Left colon (tissue), 2 donors: ENCODE measurements around the gene ZNF423. TPM values are rescaled to one million over a fixed set of nuclear protein-coding genes. Genes with fewer than 3 reads are reported as not detected.
"Not testable (repeated sequence)": the region's sequence is repeated elsewhere in the genome, so short reads cannot be mapped to it uniquely, and the experiment has no call there.

Source experiments
- ATAC-seq: fragments of 200-7000 bp; cut with Tn5 transposase; one replicate; pipeline ENCODE4 v1.9.1; 2020; ENCODE audit warnings: mild to moderate bottlenecking, moderate library complexity
- DNase-seq, 2 donors: peaks; one replicate each; pipeline ENCODE4 v3.0.0-alpha.2; 2020
- intact Hi-C, 2 donors: fragments of 100-400 bp; cut with DNase I in 1 of 2; cut with micrococcal nuclease in 1 of 2; formaldehyde crosslinking; loops; one replicate each; pipeline versions ENCODE4 v1.11.2 to v1.14.0; 2022; cut with DNase I, micrococcal nuclease
- total RNA-seq, 2 donors: library from RNA; stranded (reverse); fragmentation: NEBNext Ultra II Directional; extraction: Animal tissue kit (Norgen Biotek cat#: 25700); gene quantifications; one replicate each; pipeline ENCODE4 v1.2.1, GENCODE V29; 2021
- donor health status: DM: no; HTN: no; CAD: no.
- donor health status: DM: yes; HTN: yes; CAD: no.

The ZNF423 gene
- total RNA-seq, 2 donors from 2014 or later, result 8.2 to 10.5 TPM

GRCh38 chr16:49697631-49698452 lies 158.1 kb downstream of the ZNF423 start:
- ATAC-seq, result no peak
- no peak for DNase-seq
- intact Hi-C loops, result no loop called here

GRCh38 chr16:49696414-49697101 lies 159.4 kb downstream of the ZNF423 start:
- ATAC-seq (no peak), DNase-seq (no peak)

DNA sequence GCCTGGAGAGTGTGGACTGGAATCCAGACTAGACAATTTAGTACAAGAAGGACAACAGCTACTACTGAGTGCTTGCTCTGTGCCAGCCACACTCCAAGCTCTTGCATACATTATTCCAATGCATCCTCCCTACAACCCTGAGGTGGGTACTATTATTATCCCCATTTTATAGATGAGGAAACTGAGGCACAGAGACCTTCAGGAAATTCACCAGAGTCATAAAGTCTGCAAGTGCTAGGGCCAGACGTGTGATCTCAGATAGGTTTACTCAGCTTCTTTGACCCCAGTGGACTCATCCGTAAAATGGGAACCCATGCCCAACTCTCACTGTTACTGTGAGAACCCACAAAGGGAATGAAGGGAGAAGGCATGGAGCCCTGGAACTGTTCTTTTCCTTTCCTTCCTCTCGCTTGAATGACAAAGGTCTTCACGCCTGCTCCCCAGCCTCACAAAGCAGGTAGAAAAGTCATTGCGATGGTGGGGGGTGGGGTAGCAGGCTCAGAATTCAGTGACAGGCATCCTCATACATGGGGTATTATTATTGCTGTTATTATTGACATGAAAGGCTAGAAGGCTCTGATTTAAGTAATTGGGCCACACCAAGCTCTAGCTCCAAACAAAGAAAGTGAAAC lies 160.0 kb downstream of the ZNF423 start:
- no peak for ATAC-seq
- intact Hi-C loops, result no loop called here
- DNase-seq, result no peak

More at GRCh38 chr16:49696414-49697101, 159.4 kb downstream of the ZNF423 start:
- intact Hi-C loops, result no loop called here

- intact Hi-C loops, result no loop called here
- no peak for DNase-seq
- ATAC-seq, result no peak
These were observed 162.5 kb downstream of the ZNF423 start for GRCh38 chr16:49693445-49693844.

DNA sequence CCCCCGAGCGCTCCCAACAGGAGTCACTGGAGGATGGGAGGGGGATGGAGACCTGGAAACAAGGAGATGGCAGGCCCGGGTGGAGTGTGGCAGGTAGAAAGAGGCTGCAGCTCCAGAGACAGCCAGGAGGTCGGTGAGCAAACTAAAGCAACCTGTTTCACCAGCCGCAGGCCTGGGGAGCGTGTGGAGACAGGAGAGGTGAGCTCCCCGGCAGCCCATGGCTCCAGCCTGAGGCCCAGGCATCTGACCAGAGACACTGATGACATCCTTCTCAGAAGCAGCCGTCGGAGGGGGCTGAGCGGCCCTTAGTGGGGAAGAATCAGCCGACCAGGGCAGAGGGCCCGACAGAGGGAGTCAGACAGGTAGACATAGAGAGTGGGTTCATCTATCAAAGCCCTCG lies 165.1 kb downstream of the ZNF423 start:
- intact Hi-C loops, result no loop called here
- ATAC-seq, result no peak
- no peak for DNase-seq

- intact Hi-C loops, result no loop called here
- no peak for ATAC-seq
- no peak for DNase-seq
These were observed 167.7 kb downstream of the ZNF423 start for GRCh38 chr16:49688036-49688697.

DNA sequence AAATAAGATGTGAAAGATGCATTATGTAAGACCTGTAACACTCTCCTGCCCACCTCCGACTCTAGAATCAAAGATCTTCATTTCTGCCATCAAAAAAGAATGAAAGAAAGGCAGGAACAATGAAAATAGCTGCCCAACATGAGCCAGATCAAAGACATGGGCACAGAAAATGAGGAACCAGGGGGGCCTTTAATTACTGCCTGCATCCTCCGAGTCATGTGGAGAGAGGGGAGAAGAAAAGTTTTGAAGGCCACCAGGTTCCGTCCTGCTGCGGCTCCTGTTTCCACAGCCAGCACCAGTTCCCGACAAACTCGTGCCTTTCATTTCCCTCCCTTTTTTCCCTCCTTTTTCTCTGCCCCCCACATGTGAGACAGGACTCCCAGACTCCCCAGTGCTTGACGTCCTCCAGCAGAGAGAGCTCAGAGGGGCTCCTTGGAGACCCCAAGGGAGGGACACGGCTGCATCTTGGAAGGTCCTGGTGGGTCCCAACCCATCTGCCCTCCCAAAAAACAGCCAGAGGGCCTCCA lies 168.4 kb downstream of the ZNF423 start:
- intact Hi-C loops, result no loop called here

GRCh38 chr16:49684696-49685095 lies 171.2 kb downstream of the ZNF423 start:
- DNase-seq, result no peak
- intact Hi-C loops, result no loop called here
- ATAC-seq, result no peak

More for the DNA sequence above, 168.4 kb downstream of the ZNF423 start:
- ATAC-seq (no peak), DNase-seq (no peak)

DNA sequence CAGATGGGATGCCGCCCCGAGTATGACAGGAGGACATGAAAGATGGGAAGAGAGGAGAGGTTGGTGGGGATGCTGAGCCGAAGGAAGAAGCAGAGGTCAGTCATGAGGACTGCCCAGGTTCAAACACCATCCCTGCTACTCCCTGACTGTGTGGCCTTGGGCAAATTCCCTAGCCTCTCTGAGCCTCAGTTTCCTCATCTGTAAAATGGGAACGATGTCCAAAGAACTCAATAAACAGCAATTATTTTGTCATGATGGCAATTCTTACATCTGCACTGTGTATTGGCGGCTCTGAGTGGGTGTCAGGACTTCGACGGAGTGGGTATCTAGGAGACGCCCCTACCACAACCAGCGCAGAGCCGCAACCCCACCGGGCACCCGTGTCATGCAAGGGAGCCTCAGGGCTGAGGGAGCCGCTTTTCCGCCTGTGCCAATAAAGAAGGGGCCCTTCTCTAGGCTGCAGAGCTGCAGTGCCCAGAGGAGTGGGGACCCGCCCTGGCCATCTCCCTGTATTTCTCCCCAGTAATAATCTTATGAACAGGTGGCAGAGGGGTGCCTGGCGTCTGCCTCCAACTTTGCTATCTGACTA lies 173.2 kb downstream of the ZNF423 start:
- intact Hi-C loops, result no loop called here
- ATAC-seq (no peak), DNase-seq (no peak)

DNA sequence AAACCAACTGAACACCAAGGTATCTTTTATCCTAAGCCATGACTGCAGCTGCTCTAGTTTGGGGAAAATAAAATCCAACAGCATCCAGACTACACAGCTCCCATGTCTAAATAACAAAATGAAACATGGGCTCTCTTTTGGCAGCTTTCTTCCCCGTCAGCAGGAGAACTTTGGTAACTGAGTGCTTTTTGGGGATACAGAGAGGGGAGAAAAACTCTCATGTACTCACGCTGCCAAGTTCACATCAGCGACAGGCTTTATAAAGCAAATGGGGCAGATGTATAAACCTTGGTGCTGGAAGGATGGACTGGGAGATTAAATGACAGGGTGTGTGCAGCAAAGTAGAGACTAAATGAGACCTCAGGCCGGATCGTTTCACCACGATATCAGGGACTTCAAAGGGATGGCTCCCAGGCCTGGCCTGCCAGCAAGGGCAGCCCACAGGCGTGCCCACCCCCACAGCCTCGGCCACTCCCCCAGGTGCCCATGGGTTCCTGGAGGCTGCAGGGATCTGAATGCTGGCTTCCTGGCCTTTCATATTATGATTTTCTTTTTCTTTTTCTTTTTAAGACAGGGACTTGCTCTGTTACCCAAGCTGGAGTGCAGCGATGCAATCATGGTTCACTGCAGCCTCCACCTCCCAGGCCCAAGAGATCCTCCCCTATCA lies 174.6 kb downstream of the ZNF423 start:
- ATAC-seq, result no peak
- intact Hi-C loops, result no loop called here
- no peak for DNase-seq

DNA sequence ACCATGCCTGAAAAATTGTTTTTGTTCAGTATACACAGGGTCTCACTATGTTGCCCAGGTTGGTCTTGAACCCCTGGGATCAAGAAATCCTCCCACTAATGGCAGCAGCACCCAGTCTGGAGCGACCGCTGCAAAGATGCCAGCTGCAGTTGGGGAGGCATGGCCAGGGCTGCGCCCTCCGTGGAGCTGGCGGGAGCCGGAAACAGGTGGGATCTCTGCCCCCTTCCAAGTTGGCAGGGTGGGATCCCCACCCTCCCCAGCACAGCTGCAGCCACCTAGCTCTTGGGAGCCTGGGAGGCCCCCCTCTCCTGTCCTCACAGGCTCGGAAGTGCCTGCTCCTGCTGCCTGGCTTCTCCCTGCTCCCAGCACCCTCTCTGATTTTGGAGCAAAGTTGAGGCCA lies 176.8 kb downstream of the ZNF423 start:
- no peak for DNase-seq
- intact Hi-C loops, result no loop called here
- no peak for ATAC-seq

- not testable (repeated sequence) for ATAC-seq
These were observed 178.3 kb downstream of the ZNF423 start for GRCh38 chr16:49677661-49678060.

GRCh38 chr16:49675413-49675812 lies 180.5 kb downstream of the ZNF423 start:
- DNase-seq, result no peak
- ATAC-seq, result no peak
- intact Hi-C loops, result no loop called here

More at GRCh38 chr16:49677661-49678060, 178.3 kb downstream of the ZNF423 start:
- DNase-seq, intact Hi-C loops: not testable (repeated sequence)

DNA sequence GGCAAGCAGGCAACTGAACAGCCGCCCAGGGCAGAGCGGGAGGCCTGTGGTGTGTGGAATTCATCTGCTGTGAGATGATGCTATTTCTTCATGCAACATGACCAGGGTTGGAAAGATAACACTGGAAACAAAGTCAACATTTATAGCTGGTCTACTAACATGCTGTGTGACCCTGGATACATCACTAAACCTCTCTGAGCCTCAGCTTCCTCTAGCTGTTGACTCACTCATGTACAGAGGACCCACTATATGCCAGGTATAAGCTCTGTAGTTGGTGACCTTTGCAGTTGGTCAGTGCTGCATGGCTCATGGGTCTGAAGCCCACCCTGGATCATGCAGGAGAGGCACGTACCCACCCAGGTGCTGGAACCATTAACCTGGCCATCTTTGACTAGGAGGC lies 180.9 kb downstream of the ZNF423 start:
- ATAC-seq, result no peak
- no peak for DNase-seq
- intact Hi-C loops, result no loop called here

DNA sequence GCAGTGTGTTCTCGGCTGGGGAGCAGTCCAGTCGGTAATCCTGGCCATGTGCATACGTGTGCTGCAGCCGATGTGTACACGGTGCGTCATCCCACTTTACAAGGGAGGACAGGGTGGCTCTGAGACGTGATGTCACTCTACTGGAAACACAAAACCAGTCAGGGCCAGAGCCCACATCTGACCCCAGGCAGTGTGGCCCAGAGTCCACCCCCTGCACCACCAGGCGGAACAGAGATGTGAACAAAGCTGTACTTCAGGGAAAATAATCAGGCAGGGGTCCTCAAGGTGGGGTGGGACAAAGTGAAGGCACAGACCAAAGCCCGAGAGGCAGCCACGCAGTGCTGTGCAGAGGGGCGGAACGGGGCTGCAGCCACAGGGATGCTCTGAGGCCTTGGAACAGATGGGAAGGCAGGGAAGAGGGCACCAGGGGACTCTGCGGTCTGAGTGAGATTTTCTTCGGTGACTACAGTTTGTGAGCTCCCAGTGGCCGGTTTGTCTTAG lies 181.5 kb downstream of the ZNF423 start:
- intact Hi-C loops, result no loop called here
- no peak for ATAC-seq
- no peak for DNase-seq

GRCh38 chr16:49673442-49673841 lies 182.5 kb downstream of the ZNF423 start:
- no peak for DNase-seq
- no peak for ATAC-seq
- intact Hi-C loops, result no loop called here

DNA sequence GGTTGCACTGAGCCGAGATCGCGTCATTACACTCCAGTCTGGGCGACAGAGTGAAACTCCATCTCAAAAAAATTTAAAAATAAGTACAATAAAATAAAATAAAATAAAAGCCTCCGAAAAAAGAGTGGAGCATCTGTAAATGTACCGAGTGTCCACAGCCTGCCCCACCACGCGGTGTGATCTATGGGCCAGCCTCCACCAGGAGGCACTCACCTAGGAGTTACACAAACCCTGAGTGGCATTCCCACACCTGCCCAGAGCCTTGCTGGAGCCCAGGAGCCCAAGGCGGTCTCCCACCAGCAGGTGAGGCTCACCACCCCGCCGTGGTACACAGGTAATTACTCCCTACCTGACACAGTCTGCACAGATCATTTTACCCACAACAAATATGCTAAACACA lies 183.2 kb downstream of the ZNF423 start:
- DNase-seq (no peak), ATAC-seq (no peak)
- intact Hi-C loops, result no loop called here

DNA sequence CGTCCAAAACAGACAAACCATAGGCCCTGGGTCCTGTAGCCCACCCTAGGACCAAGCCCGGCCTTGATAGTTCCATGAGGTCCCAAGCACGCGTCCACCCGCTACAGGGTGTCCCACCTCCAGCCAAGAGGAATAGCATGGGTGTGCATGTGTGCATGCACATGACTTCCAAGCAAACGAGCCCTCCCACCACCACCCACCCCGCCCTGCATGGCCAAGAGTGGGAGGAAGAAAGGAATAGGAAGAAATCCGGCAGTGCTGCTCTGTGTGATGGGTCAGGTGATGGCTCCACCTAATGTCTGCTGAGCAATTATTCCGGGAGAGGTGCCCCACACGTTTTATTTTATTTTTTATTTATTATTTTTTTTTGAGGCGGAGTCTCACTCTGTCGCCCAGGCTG lies 184.6 kb downstream of the ZNF423 start:
- DNase-seq (no peak), ATAC-seq (no peak)
- intact Hi-C loops, result no loop called here
